Measurements from ENCODE around the gene OLFM3. TPM values are rescaled to one million over a fixed set of nuclear protein-coding genes. Genes with fewer than 3 reads are reported as not detected.

OLFM3 gene
- total RNA-seq, 1 experiment from 2014 or later, result not detected

GRCh38 chr1:101846820-101847219 is 149.9 kb downstream of the OLFM3 start:
- Histone ChIP-seq H3K4me1 (no peaks in the 10 kb centered on the region), H3K27me3 (replicated peaks; ENCODE audit: control insufficient read depth, insufficient read depth, low read length) (no peaks in the 10 kb centered on the region), H3K4me3 (ENCODE audit: low read depth, low read length) (no peak overlapping the region), H3K9me3 (no peaks in the 10 kb centered on the region), H3K36me3 (ENCODE audit: control insufficient read depth, insufficient read depth, low read length) (no peaks in the 10 kb centered on the region)
- no peak for TF ChIP-seq CTCF (IDR thresholded peaks at IDR 0.05; ENCODE audit: insufficient read depth in 1 of 2, low read depth in 1 of 2, low read length in 1 of 2, severe bottlenecking in 1 of 2, unreplicated experiment in 1 of 2)
- intact Hi-C loops (cut with micrococcal nuclease; ENCODE audit: unreplicated experiment), result no loop called here
- Mint-ChIP-seq H3K4me3 (ENCODE audit: unreplicated experiment) (no peak overlapping the region), H3K36me3 (ENCODE audit: insufficient read depth, unreplicated experiment) (no peaks in the 10 kb centered on the region), H3K4me1 (ENCODE audit: low read depth, unreplicated experiment) (no peaks in the 10 kb centered on the region), H3K27ac (ENCODE audit: unreplicated experiment) (no peak overlapping the region), H3K9me3 (ENCODE audit: unreplicated experiment) (no peaks in the 10 kb centered on the region), H3K27me3 (ENCODE audit: insufficient read depth, unreplicated experiment) (no peaks in the 10 kb centered on the region)
- BruUV-seq (replicated peaks), result no TSS peak
- no peak for DNase-seq
- POLR2A ChIA-PET, result no interaction called here
- CTCF ChIA-PET, result no interaction called here

- no peak for TF ChIP-seq CTCF (IDR thresholded peaks at IDR 0.05; ENCODE audit: insufficient read depth in 1 of 2, low read depth in 1 of 2, low read length in 1 of 2, severe bottlenecking in 1 of 2, unreplicated experiment in 1 of 2)
- ChIA-PET POLR2A (no interaction called here), CTCF (no interaction called here)
- H3K4me3 ChIP-seq (ENCODE audit: low read depth, low read length), result no peak overlapping the region
- DNase-seq, result no peak
- H3K27me3 Mint-ChIP-seq (ENCODE audit: insufficient read depth, unreplicated experiment), result peaks cover 2% of the 10 kb centered on the region
- no peaks in the 10 kb centered on the region for H3K36me3 ChIP-seq (ENCODE audit: control insufficient read depth, insufficient read depth, low read length)
- no TSS peak for BruUV-seq (replicated peaks)
- H3K4me1 ChIP-seq, result no peaks in the 10 kb centered on the region
- no peaks in the 10 kb centered on the region for H3K9me3 Mint-ChIP-seq (ENCODE audit: unreplicated experiment)
- intact Hi-C loops (cut with micrococcal nuclease; ENCODE audit: unreplicated experiment), result no loop called here
- H3K36me3 Mint-ChIP-seq (ENCODE audit: insufficient read depth, unreplicated experiment), result no peaks in the 10 kb centered on the region
- H3K9me3 ChIP-seq, result no peaks in the 10 kb centered on the region
- no peaks in the 10 kb centered on the region for H3K27me3 ChIP-seq (replicated peaks; ENCODE audit: control insufficient read depth, insufficient read depth, low read length)
- no peaks in the 10 kb centered on the region for H3K4me1 Mint-ChIP-seq (ENCODE audit: low read depth, unreplicated experiment)
- no peak overlapping the region for H3K4me3 Mint-ChIP-seq (ENCODE audit: unreplicated experiment)
- no peak overlapping the region for H3K27ac Mint-ChIP-seq (ENCODE audit: unreplicated experiment)
These were observed 153.6 kb downstream of the OLFM3 start for GRCh38 chr1:101843160-101843559.

- POLR2A ChIA-PET, result no interaction called here
- no peaks in the 10 kb centered on the region for H3K36me3 ChIP-seq (ENCODE audit: control insufficient read depth, insufficient read depth, low read length)
- no peaks in the 10 kb centered on the region for H3K27me3 ChIP-seq (replicated peaks; ENCODE audit: control insufficient read depth, insufficient read depth, low read length)
- intact Hi-C loops (cut with micrococcal nuclease; ENCODE audit: unreplicated experiment), result no loop called here
- H3K4me1 ChIP-seq, result no peaks in the 10 kb centered on the region
- CTCF ChIA-PET, result no interaction called here
- no peak for TF ChIP-seq CTCF (IDR thresholded peaks at IDR 0.05; ENCODE audit: insufficient read depth in 1 of 2, low read depth in 1 of 2, low read length in 1 of 2, severe bottlenecking in 1 of 2, unreplicated experiment in 1 of 2)
- H3K9me3 Mint-ChIP-seq (ENCODE audit: unreplicated experiment), result no peaks in the 10 kb centered on the region
- no peak overlapping the region for H3K27ac Mint-ChIP-seq (ENCODE audit: unreplicated experiment)
- no TSS peak for BruUV-seq (replicated peaks)
- H3K4me3 Mint-ChIP-seq (ENCODE audit: unreplicated experiment), result no peak overlapping the region
- H3K27me3 Mint-ChIP-seq (ENCODE audit: insufficient read depth, unreplicated experiment), result peaks cover 2% of the 10 kb centered on the region
- DNase-seq, result no peak
- no peaks in the 10 kb centered on the region for H3K4me1 Mint-ChIP-seq (ENCODE audit: low read depth, unreplicated experiment)
- H3K36me3 Mint-ChIP-seq (ENCODE audit: insufficient read depth, unreplicated experiment), result no peaks in the 10 kb centered on the region
- no peak overlapping the region for H3K4me3 ChIP-seq (ENCODE audit: low read depth, low read length)
- H3K9me3 ChIP-seq, result no peaks in the 10 kb centered on the region
These were observed 154.9 kb downstream of the OLFM3 start for GRCh38 chr1:101841824-101842223.
